ENCODE measurements around the gene RGL4.

GRCh38 chr22:23652286-23652685 lies 38.5 kb upstream of the RGL4 start:
- TF ChIP-seq CTCF (IDR thresholded peaks at IDR 0.05) (no peak), EZH2 (IDR thresholded peaks at IDR 0.05; ENCODE audit: borderline replicate concordance, insufficient read depth, low read depth, low read length, poor library complexity, severe bottlenecking) (no peak)

All from B cell (primary cell).